ENCODE data around the gene PVALEF.

The PVALEF gene

DNA sequence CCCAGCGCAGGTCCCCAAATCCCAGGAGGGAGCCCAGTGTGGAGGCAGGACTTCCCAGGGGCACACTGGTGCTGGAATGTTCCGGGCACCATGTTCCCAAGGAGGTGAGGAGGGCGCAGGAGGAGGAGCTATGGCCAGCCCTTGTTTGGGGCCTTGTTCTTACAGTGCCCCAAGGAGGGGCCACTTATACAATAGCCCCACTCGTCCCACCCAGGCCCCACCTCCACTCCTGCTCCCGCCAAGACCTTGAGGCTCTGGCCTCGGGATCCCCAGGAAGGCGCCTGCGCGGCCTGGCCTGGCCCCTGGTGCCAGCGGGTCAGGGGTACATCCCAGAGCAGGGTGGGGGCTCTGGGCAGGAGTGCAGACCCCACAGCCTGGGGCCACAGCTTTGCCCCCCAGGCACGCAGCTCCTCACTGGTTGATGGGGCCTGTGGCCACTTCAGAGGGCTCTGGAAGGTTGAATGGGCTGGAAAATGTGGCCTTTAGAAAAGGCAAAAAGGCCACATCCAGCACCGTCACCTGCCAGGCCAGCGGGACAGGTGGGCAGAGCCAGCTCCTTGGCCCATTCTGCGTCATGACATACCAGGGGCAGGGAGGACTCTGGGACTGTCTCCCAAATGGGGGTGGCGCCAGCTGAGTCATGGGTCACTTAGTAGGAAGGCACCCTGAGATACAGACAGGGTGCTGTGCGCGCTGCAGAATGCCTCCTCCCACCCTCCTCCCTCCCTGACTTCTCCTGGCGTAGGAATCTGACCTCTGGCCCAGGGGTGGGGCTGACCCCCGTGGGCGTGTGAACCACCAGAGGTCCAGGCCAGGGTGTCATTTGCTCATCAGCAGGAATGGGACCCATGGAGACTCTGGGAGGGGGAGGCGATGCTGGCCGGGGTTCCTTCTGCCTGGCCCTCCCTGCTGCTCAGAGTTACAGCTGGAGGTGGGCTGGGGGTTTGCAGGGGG lies 32.3 kb upstream of the PVALEF start:
- TF ChIP-seq POU2F2 (IDR thresholded peaks at IDR 0.05; ENCODE audit: low read depth, low read length) (no peak), SPI1 (IDR thresholded peaks at IDR 0.05; ENCODE audit: low read depth, low read length) (no peak), POLR2AphosphoS5 (IDR thresholded peaks at IDR 0.05; ENCODE audit: low read depth, low read length) (no peak), TAF1 (IDR thresholded peaks at IDR 0.05; ENCODE audit: low read depth, low read length) (no peak), PAX5 (IDR thresholded peaks at IDR 0.05; ENCODE audit: insufficient read depth, low read length, severe bottlenecking) (no peak), POLR2A (IDR thresholded peaks at IDR 0.05; ENCODE audit: low read depth, low read length) (no peak)
- DNase-seq (ENCODE audit: insufficient read length, low spot score) (no peak), FAIRE-seq (no peak)

DNA sequence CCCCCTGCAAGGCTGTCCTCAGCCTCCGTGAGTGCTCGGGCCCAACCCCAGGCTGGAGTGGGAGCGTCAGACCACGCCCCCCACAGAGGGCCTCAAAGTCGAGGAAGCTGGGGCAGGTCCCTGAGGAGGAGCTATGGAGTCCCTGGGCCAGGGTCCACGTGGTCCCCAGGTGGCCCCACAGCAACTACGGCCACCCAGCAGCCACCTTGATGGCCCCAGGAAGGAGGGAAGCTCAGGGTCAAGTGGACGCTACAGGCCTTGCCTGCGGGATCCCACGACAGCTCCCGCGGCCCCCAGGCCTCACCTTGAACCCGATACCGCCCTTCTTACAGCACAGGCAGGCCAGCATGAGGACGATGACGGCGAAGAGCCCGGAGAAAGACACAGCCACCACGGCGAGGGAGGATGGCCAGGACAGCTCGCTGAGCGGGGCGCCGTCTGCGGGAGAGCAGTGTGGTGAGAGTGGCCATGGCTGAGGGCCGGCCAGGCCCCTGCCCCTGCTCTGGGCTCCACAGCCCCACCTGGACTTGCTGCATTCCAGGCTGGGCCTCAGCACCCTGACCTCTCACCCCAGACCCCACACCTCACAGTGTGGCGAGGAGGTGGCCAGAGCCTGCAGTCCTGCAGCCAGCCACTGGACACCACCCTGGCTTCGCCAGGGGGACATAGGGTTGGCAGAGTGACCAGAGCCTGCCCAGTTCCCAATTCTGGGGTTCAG lies 31.1 kb upstream of the PVALEF start:
- DNase-seq (ENCODE audit: insufficient read length, low spot score) = no peak
- FAIRE-seq = no peak
- no peak for TF ChIP-seq PAX5 (IDR thresholded peaks at IDR 0.05; ENCODE audit: insufficient read depth, low read length, severe bottlenecking)
- no peak for TF ChIP-seq POLR2A (IDR thresholded peaks at IDR 0.05; ENCODE audit: low read depth, low read length)
- TF ChIP-seq TAF1 (IDR thresholded peaks at IDR 0.05; ENCODE audit: low read depth, low read length) = no peak
- TF ChIP-seq SPI1 (IDR thresholded peaks at IDR 0.05; ENCODE audit: low read depth, low read length) = no peak
- TF ChIP-seq POU2F2 (IDR thresholded peaks at IDR 0.05; ENCODE audit: low read depth, low read length) = no peak
- TF ChIP-seq POLR2AphosphoS5 (IDR thresholded peaks at IDR 0.05; ENCODE audit: low read depth, low read length) = no peak

DNA sequence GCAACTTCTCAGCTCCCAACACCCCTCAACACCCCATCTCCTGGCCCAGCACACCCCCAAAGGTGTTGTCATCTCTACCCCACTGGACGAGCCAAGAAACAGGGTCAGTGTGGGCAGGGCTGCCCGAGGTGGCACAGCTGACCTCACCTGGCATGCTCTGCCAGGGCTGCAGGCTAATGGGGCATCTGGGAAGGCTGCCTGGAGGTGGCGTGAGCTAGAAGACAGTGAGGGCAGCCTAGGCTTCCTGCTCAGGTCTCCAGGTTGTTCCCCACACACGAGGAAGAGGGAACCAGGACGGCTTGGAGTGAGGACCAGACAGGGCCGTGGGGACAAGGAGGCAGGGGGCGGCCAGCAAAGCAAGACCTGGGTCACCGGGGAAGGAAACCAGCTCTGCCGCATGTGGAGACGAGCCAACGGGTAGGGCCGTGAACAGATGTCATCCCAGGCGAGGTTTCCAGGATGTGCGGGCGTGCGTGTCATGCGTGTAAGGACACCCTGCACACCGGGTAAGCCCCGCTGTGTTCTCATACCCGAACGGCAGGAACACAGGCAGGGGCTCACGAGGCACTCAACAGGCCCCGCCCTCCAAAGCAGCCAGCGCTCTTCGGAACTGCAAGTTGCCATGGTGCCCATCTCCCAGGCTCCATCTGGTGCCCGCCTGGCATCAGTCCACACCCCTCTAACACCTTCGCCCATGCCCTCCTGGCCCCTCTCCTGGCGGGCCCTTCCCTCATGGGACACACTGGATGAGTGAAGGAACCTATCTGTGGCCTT lies 29.6 kb upstream of the PVALEF start:
- DNase-seq (ENCODE audit: insufficient read length, low spot score) (no peak), FAIRE-seq (no peak)
- TF ChIP-seq POLR2AphosphoS5 (IDR thresholded peaks at IDR 0.05; ENCODE audit: low read depth, low read length) = no peak
- TF ChIP-seq POLR2A (IDR thresholded peaks at IDR 0.05; ENCODE audit: low read depth, low read length) = no peak
- TF ChIP-seq PAX5 (IDR thresholded peaks at IDR 0.05; ENCODE audit: insufficient read depth, low read length, severe bottlenecking) = no peak
- TF ChIP-seq TAF1 (IDR thresholded peaks at IDR 0.05; ENCODE audit: low read depth, low read length) = no peak
- no peak for TF ChIP-seq POU2F2 (IDR thresholded peaks at IDR 0.05; ENCODE audit: low read depth, low read length)
- TF ChIP-seq SPI1 (IDR thresholded peaks at IDR 0.05; ENCODE audit: low read depth, low read length) = no peak

DNA sequence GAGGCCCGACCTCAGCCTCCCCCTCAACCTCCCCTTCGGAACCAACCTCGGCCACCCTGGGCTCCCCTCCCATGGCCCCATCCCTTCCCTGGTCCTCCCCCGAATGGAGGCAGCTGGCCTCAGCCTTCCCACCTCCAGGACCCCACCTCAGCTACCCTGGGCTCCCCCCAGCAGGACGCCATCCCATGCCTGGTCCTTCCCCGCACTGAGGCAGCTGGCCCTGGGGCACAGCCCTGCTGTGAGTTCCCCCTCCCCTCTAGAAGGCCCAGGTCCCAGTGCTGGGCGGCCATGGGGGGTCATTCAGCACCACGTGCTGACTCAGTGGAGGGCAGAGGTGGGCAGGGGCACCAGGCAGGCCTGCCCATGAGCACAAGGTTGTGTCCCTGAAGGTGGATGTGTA lies 28.9 kb upstream of the PVALEF start:
- FAIRE-seq = no peak
- TF ChIP-seq SPI1 (IDR thresholded peaks at IDR 0.05; ENCODE audit: low read depth, low read length) (no peak), POLR2A (IDR thresholded peaks at IDR 0.05; ENCODE audit: low read depth, low read length) (no peak), TAF1 (IDR thresholded peaks at IDR 0.05; ENCODE audit: low read depth, low read length) (no peak), POLR2AphosphoS5 (IDR thresholded peaks at IDR 0.05; ENCODE audit: low read depth, low read length) (no peak), PAX5 (IDR thresholded peaks at IDR 0.05; ENCODE audit: insufficient read depth, low read length, severe bottlenecking) (no peak), POU2F2 (IDR thresholded peaks at IDR 0.05; ENCODE audit: low read depth, low read length) (no peak)
- no peak for DNase-seq (ENCODE audit: insufficient read length, low spot score)

DNA sequence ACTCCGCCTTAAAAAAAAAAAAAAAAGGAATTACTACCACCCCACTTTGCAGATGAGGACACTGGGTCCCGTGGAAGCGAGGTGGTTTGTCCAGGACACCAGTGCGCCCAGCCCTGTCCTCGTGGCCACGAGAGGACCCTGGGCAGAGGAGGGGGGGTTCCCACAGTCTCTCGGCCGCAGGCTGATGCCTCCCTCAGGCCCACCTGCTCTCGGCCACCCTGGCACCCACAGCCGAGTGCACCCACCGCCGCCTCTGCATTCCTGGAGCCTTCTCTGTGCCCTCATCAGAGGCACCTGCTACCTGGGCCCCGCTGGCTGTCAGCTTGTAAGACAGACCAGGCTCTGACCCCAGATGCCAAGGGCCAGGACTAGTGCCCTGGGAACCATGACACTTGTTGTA lies 28.1 kb upstream of the PVALEF start:
- DNase-seq (ENCODE audit: insufficient read length, low spot score) = no peak
- FAIRE-seq = no peak

DNA sequence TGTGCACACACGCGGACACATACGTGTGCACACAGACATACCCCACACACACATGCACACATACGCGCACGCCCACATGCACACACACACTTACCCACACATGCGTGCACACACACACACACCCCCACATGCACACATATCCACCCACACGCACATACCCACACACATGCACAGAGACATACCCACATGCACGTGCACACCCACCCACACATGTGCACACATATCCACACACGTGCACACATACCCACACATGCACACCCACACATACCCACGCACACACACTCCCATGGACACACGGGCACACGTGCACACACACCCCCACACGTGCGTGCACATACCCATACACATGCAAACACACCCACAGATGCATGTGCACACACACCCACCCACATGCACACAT lies 27.2 kb upstream of the PVALEF start:
- DNase-seq (ENCODE audit: insufficient read length, low spot score) (no peak), FAIRE-seq (peak; percentile 54)
- TF ChIP-seq POLR2AphosphoS5 (IDR thresholded peaks at IDR 0.05; ENCODE audit: low read depth, low read length) (no peak), POLR2A (IDR thresholded peaks at IDR 0.05; ENCODE audit: low read depth, low read length) (no peak), TAF1 (IDR thresholded peaks at IDR 0.05; ENCODE audit: low read depth, low read length) (no peak), SPI1 (IDR thresholded peaks at IDR 0.05; ENCODE audit: low read depth, low read length) (no peak), PAX5 (IDR thresholded peaks at IDR 0.05; ENCODE audit: insufficient read depth, low read length, severe bottlenecking) (no peak), POU2F2 (IDR thresholded peaks at IDR 0.05; ENCODE audit: low read depth, low read length) (no peak)

More for the DNA sequence above, 28.1 kb upstream of the PVALEF start:
- TF ChIP-seq PAX5 (IDR thresholded peaks at IDR 0.05; ENCODE audit: insufficient read depth, low read length, severe bottlenecking) = no peak
- no peak for TF ChIP-seq TAF1 (IDR thresholded peaks at IDR 0.05; ENCODE audit: low read depth, low read length)
- no peak for TF ChIP-seq POLR2A (IDR thresholded peaks at IDR 0.05; ENCODE audit: low read depth, low read length)
- no peak for TF ChIP-seq POLR2AphosphoS5 (IDR thresholded peaks at IDR 0.05; ENCODE audit: low read depth, low read length)
- no peak for TF ChIP-seq POU2F2 (IDR thresholded peaks at IDR 0.05; ENCODE audit: low read depth, low read length)
- TF ChIP-seq SPI1 (IDR thresholded peaks at IDR 0.05; ENCODE audit: low read depth, low read length) = no peak

DNA sequence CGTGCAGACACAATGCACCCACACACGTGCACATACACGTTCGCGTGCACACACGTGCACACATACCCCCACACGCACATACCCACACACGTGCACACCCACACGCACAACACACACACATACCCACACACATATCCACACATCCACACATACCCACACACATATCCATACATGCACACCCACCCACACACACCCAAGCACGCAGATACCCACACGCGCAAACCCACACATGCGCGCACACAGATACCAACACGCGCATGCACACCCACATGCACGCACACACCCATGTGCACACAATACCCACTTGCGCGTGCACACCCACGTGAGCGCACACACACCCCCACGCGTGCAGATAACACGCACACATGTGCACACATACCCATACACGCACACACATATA lies 26.8 kb upstream of the PVALEF start:
- FAIRE-seq = peak; percentile 20
- TF ChIP-seq SPI1 (IDR thresholded peaks at IDR 0.05; ENCODE audit: low read depth, low read length) (no peak), PAX5 (IDR thresholded peaks at IDR 0.05; ENCODE audit: insufficient read depth, low read length, severe bottlenecking) (no peak), TAF1 (IDR thresholded peaks at IDR 0.05; ENCODE audit: low read depth, low read length) (no peak), POU2F2 (IDR thresholded peaks at IDR 0.05; ENCODE audit: low read depth, low read length) (no peak), POLR2AphosphoS5 (IDR thresholded peaks at IDR 0.05; ENCODE audit: low read depth, low read length) (no peak), POLR2A (IDR thresholded peaks at IDR 0.05; ENCODE audit: low read depth, low read length) (no peak)
- DNase-seq (ENCODE audit: insufficient read length, low spot score) = no peak

DNA sequence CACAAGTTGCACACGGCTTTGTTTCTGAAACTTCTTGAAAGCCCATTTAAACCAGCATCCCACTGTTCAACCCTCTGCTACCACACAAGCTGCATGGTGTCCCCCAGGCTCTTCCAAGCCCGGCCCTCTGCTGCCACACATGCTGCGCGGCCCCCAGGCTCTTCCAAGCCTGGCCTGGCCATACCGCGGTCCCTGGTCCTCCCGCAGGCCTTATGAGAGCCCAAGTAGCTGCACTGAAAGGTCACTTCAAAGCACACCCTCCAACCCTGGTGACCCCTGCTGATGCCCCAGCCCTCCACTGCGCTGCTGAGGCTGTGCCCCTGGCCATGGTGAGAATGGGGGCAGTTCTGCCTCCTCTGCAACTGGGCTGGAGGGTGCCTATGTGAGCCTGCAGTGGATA lies 25.9 kb upstream of the PVALEF start:
- FAIRE-seq = no peak
- DNase-seq (ENCODE audit: insufficient read length, low spot score) = no peak
- TF ChIP-seq SPI1 (IDR thresholded peaks at IDR 0.05; ENCODE audit: low read depth, low read length) (no peak), TAF1 (IDR thresholded peaks at IDR 0.05; ENCODE audit: low read depth, low read length) (no peak), POU2F2 (IDR thresholded peaks at IDR 0.05; ENCODE audit: low read depth, low read length) (no peak), PAX5 (IDR thresholded peaks at IDR 0.05; ENCODE audit: insufficient read depth, low read length, severe bottlenecking) (no peak), POLR2A (IDR thresholded peaks at IDR 0.05; ENCODE audit: low read depth, low read length) (no peak), POLR2AphosphoS5 (IDR thresholded peaks at IDR 0.05; ENCODE audit: low read depth, low read length) (no peak)

All from GM12891 (cell line).